HepG2 (cell line): ENCODE results near the gene ANKRD40CL. TPM values are rescaled to one million over a fixed set of nuclear protein-coding genes. Genes with fewer than 3 reads are reported as not detected.
A peak's percentile ranks its signal among the peaks of the same experiment; 100 is the strongest.

ENCODE experiments used
- ATRX ChIP-seq: sonication (generic); formaldehyde crosslinking; IDR thresholded peaks from 2 replicates; pipeline ENCODE4 v1.4.0; 2020; ENCODE audit warnings: missing genetic modification reagents, borderline replicate concordance
- ESRRA ChIP-seq: sonication (generic); formaldehyde crosslinking; IDR thresholded peaks from 2 replicates; pipeline ENCODE4 v1.5.1; 2020; ENCODE audit warnings: mild to moderate bottlenecking, low read depth, missing genetic modification reagents
- HDAC2 ChIP-seq: sonication (generic); formaldehyde crosslinking; IDR thresholded peaks from 2 replicates; pipeline ENCODE4 v1.4.0; 2020; ENCODE audit warnings: missing genetic modification reagents
- HNF4G ChIP-seq, 2 experiments: sonication (generic) in 1 of 2; formaldehyde crosslinking in 1 of 2; IDR thresholded peaks; 2 replicates each; pipeline versions ENCODE4 v1.4.0 to v1.6.1; 2011 to 2020; ENCODE audit warnings: borderline replicate concordance in 2 of 2, low read depth in 2 of 2, mild to moderate bottlenecking in 2 of 2, low read length in 1 of 2, missing genetic modification reagents in 1 of 2, moderate library complexity in 1 of 2
- HOXA7 ChIP-seq: sonication (generic); formaldehyde crosslinking; IDR thresholded peaks from 2 replicates; pipeline ENCODE4 v1.8.1; 2022; ENCODE audit warnings: mild to moderate bottlenecking, missing genetic modification reagents, moderate library complexity
- IKZF1 ChIP-seq: fragments of 450-650 bp; IDR thresholded peaks from 2 replicates; pipeline ENCODE4 v1.7.1; 2016
- MTERF4 ChIP-seq: sonication (generic); formaldehyde crosslinking; IDR thresholded peaks from 2 replicates; pipeline ENCODE4 v1.8.0; 2023; ENCODE audit warnings: mild to moderate bottlenecking, missing genetic modification reagents
- NCOA2 ChIP-seq: sonication (generic); formaldehyde crosslinking; IDR thresholded peaks from 2 replicates; pipeline ENCODE4 v1.8.0; 2022; ENCODE audit warnings: inconsistent platforms
- NRL ChIP-seq: sonication (generic); formaldehyde crosslinking; IDR thresholded peaks from 2 replicates; pipeline ENCODE4 v1.5.0; 2020; ENCODE audit warnings: missing genetic modification reagents, mild to moderate bottlenecking, moderate library complexity, borderline replicate concordance
- PAF1 ChIP-seq: IDR thresholded peaks from 2 replicates; pipeline ENCODE4 v1.6.1; 2016; ENCODE audit warnings: missing genetic modification reagents, missing compliant biosample characterization
- PAX8 ChIP-seq: sonication (generic); formaldehyde crosslinking; IDR thresholded peaks from 2 replicates; pipeline ENCODE4 v1.8.0; 2022; ENCODE audit warnings: mild to moderate bottlenecking, missing genetic modification reagents, borderline replicate concordance
- PCBP1 ChIP-seq: fragments of 200-400 bp; formaldehyde crosslinking; IDR thresholded peaks from 2 replicates; pipeline ENCODE4 v1.6.1; 2017; ENCODE audit warnings: mild to moderate bottlenecking, low read depth, low read length, borderline replicate concordance
- SYNCRIP ChIP-seq: fragments of 200-400 bp; formaldehyde crosslinking; IDR thresholded peaks from 2 replicates; pipeline ENCODE4 v1.6.1; 2018; ENCODE audit warnings: mild to moderate bottlenecking, low read depth, low read length; ENCODE audit not compliant: insufficient read depth
- THRA ChIP-seq: sonication (generic); formaldehyde crosslinking; IDR thresholded peaks from 2 replicates; pipeline ENCODE4 v1.4.0; 2020; ENCODE audit warnings: missing genetic modification reagents, borderline replicate concordance
- ZBTB20 ChIP-seq: sonication (generic); formaldehyde crosslinking; IDR thresholded peaks from 2 replicates; pipeline ENCODE4 v1.8.1; 2023; ENCODE audit warnings: missing genetic modification reagents, low read depth, mild to moderate bottlenecking, borderline replicate concordance
- ZBTB21 ChIP-seq: sonication (generic); formaldehyde crosslinking; IDR thresholded peaks from 2 replicates; pipeline ENCODE4 v1.4.0; 2020; ENCODE audit warnings: missing genetic modification reagents
- ZNF205 ChIP-seq: IDR thresholded peaks from 2 replicates; pipeline ENCODE4 v1.6.1; 2018; ENCODE audit warnings: missing biosample characterization, missing genetic modification reagents
- ZNF501 ChIP-seq: sonication (generic); formaldehyde crosslinking; IDR thresholded peaks from 2 replicates; pipeline ENCODE4 v1.5.1; 2020; ENCODE audit warnings: mild to moderate bottlenecking, moderate library complexity, missing genetic modification reagents
- ZNF567 ChIP-seq: sonication (generic); formaldehyde crosslinking; IDR thresholded peaks from 2 replicates; pipeline ENCODE4 v1.8.1; 2023; ENCODE audit warnings: mild to moderate bottlenecking, missing genetic modification reagents, borderline replicate concordance
- ZNF740 ChIP-seq: sonication (generic); formaldehyde crosslinking; IDR thresholded peaks from 2 replicates; pipeline ENCODE4 v1.4.0; 2020; ENCODE audit warnings: missing genetic modification reagents
- ZNF773 ChIP-seq: sonication (generic); formaldehyde crosslinking; IDR thresholded peaks from 2 replicates; pipeline ENCODE4 v1.4.0; 2020; ENCODE audit warnings: missing genetic modification reagents, borderline replicate concordance
- ZSCAN22 ChIP-seq: sonication (generic); formaldehyde crosslinking; IDR thresholded peaks from 2 replicates; pipeline ENCODE4 v1.4.0; 2020; ENCODE audit warnings: mild to moderate bottlenecking, missing genetic modification reagents
- ZZZ3 ChIP-seq: sonication (generic); formaldehyde crosslinking; IDR thresholded peaks from 2 replicates; pipeline ENCODE4 v1.4.0; 2020; ENCODE audit warnings: missing genetic modification reagents, mild to moderate bottlenecking, borderline replicate concordance
- polyA plus RNA-seq, 8 experiments: library from polyadenylated mRNA; depleted of rRNA in 3 of 8; stranded (reverse) in 7 of 8; unstranded in 1 of 8; fragments of >200 nt; fragmentation: Illumina TruSeq in 4 of 8; extraction: Trizol in 4 of 8; gene quantifications; 2 replicates each; pipeline versions ENCODE4 v1.2.1 to v1.2.3, GENCODE V29; 2011 to 2016; ENCODE audit warnings: low read depth in 4 of 8, missing spikeins in 1 of 8, mixed read lengths in 1 of 8; ENCODE audit not compliant: insufficient read depth in 1 of 8
- total RNA-seq, 5 experiments: library from RNA; depleted of rRNA; stranded (reverse); fragments of >200 nt; fragmentation: Illumina TruSeq; extraction: Trizol; gene quantifications; 2 replicates each; pipeline ENCODE4 v1.2.3, GENCODE V29; 2016; ENCODE audit warnings: low read depth in 1 of 5
- TF ChIP-seq, protein P1 (sequence below): sonication (generic); formaldehyde crosslinking; IDR thresholded peaks from 2 replicates; pipeline ENCODE4 v1.5.1; 2020; ENCODE audit warnings: mild to moderate bottlenecking, missing genetic modification reagents, borderline replicate concordance

ANKRD40CL gene
- total and polyA plus RNA-seq, 2 of the 13 experiments (the other 11 are each of a cell fraction or from before 2014, with no cell fraction given) = 0.03 to 0.11 TPM

DNA sequence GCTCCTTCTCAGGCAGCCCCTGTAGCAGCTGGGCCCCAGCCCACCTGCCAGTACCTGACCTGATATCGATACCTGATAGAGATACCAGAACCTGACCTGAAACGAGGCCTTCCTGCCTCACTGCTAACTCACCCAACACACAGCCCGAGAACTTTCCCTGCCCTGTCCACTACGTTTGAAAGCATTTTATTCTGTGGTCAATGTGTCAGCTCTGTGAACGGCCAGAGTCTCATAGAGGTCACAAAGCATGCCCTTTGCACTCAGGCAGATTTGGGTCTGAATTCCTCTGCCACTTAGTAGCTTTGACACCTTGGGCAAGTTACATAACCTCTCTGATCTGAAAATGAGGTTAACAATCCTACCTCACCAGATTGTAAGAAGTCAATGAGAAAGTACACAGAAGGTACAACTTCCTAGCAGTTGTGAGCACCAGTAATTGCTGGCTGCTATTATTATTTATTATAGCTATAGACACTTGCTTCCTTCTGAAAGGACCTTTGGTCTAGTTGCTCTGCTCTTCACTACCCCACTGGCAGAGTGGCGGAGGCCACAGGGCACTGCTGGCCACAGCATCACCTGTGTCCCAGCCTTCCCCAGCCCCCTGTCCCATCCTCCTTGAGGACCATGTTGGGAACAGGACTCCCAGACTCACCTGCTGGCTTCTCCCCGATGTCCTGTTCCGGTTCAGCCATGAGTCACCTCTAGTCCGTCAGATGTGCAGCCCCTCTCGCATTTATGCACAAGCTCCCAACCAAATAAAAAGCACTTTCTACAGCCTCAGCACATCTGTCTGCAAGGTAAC, 895 bp downstream of the ANKRD40CL start (continued):
- TF ChIP-seq ZNF567 (CRISPR knock-in tag) = no peak
- TF ChIP-seq NCOA2 (CRISPR knock-in tag) = 0 out of 2 replicates have a peak, but pooled peaks have one; percentile 10
- no peak for TF ChIP-seq ATRX
- TF ChIP-seq, protein P1, sequence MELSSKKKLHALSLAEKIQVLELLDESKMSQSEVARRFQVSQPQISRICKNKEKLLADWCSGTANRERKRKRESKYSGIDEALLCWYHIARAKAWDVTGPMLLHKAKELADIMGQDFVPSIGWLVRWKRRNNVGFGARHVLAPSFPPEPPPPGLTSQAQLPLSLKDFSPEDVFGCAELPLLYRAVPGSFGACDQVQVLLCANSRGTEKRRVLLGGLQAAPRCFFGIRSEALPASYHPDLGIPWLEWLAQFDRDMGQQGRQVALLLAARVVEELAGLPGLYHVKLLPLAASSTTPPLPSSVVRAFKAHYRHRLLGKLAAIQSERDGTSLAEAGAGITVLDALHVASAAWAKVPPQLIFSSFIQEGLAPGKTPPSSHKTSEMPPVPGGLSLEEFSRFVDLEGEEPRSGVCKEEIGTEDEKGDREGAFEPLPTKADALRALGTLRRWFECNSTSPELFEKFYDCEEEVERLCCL (CRISPR knock-in tag) = no peak
- TF ChIP-seq MTERF4 (CRISPR knock-in tag) = 0 out of 2 replicates have a peak, but pooled peaks have one; percentile 13
- TF ChIP-seq THRA (CRISPR knock-in tag) = no peak
- no peak for TF ChIP-seq IKZF1
- TF ChIP-seq ESRRA (CRISPR knock-in tag) = peak; percentile 65; the same call in 1 of the 2 replicates
- no peak for TF ChIP-seq ZNF740 (CRISPR knock-in tag)
- no peak for TF ChIP-seq ZZZ3
- TF ChIP-seq ZSCAN22 (CRISPR knock-in tag) = no peak
- TF ChIP-seq HNF4G (IDR thresholded peaks at IDR 0.05; ENCODE audit: borderline replicate concordance, low read depth, low read length) = peak; percentile 68; the same call in 1 of the 2 replicates
- peak; percentile 44; the same call in 1 of the 2 replicates for TF ChIP-seq HNF4G (CRISPR knock-in tag; IDR thresholded peaks at IDR 0.05; ENCODE audit: borderline replicate concordance, low read depth)
- TF ChIP-seq HDAC2 (CRISPR knock-in tag) = peak; percentile 49; the same call in 1 of the 2 replicates
- no peak for TF ChIP-seq HOXA7
- 0 out of 2 replicates have a peak, but pooled peaks have one; percentile 36 for TF ChIP-seq ZNF205 (CRISPR knock-in tag)
- no peak for TF ChIP-seq ZBTB20 (CRISPR knock-in tag)
- TF ChIP-seq NRL (CRISPR knock-in tag) = no peak
- TF ChIP-seq ZNF501 (CRISPR knock-in tag) = no peak
- no peak for TF ChIP-seq SYNCRIP
- no peak for TF ChIP-seq PAX8 (CRISPR knock-in tag)
- TF ChIP-seq ZNF773 (CRISPR knock-in tag) = no peak
- TF ChIP-seq ZBTB21 (CRISPR knock-in tag) = no peak
- no peak for TF ChIP-seq PAF1 (CRISPR knock-in tag)
- no peak for TF ChIP-seq PCBP1
